HepG2 (cell line): ENCODE results near the gene WWP2. TPM values are rescaled to one million over a fixed set of nuclear protein-coding genes. Genes with fewer than 3 reads are reported as not detected.

Source experiments
- HIVEP1 ChIP-seq: sonication (generic); formaldehyde crosslinking; IDR thresholded peaks from 2 replicates; pipeline ENCODE4 v1.4.0; 2020; ENCODE audit warnings: mild to moderate bottlenecking, missing genetic modification reagents
- IKZF4 ChIP-seq: sonication (generic); formaldehyde crosslinking; IDR thresholded peaks from 2 replicates; pipeline ENCODE4 v1.5.1; 2020; ENCODE audit warnings: borderline replicate concordance, mild to moderate bottlenecking, low read depth, missing genetic modification reagents; ENCODE audit errors: not compliant biosample characterization
- KDM5A ChIP-seq: fragments of 200-600 bp; sonication (generic); IDR thresholded peaks from 2 replicates; pipeline ENCODE4 v1.7.0; 2018; ENCODE audit warnings: antibody characterized with exemption, mild to moderate bottlenecking, low read length, borderline replicate concordance
- MIER2 ChIP-seq: IDR thresholded peaks from 2 replicates; pipeline ENCODE4 v1.6.1; 2016; ENCODE audit warnings: missing biosample characterization, missing genetic modification reagents
- NKX3-1 ChIP-seq: sonication (generic); formaldehyde crosslinking; IDR thresholded peaks from 2 replicates; pipeline ENCODE4 v1.5.0; 2020; ENCODE audit warnings: missing genetic modification reagents
- NR2C2 ChIP-seq: sonication (generic); formaldehyde crosslinking; IDR thresholded peaks from 2 replicates; pipeline ENCODE4 v1.4.0; 2020; ENCODE audit warnings: missing genetic modification reagents, mild to moderate bottlenecking, moderate library complexity, borderline replicate concordance
- SRSF1 ChIP-seq: fragments of 200-400 bp; formaldehyde crosslinking; optimal IDR thresholded peaks from 2 replicates; pipeline ENCODE3; 2017; ENCODE audit warnings: mild to moderate bottlenecking, low read depth, low read length, moderate library complexity
- ZBTB7A ChIP-seq: sonication (generic); formaldehyde crosslinking; IDR thresholded peaks from 2 replicates; pipeline ENCODE4 v1.8.0; 2022; ENCODE audit warnings: mild to moderate bottlenecking, missing genetic modification reagents
- ZNF292 ChIP-seq: sonication (generic); formaldehyde crosslinking; IDR thresholded peaks from 2 replicates; pipeline ENCODE4 v1.8.1; 2022; ENCODE audit warnings: mild to moderate bottlenecking, low read depth, missing genetic modification reagents, borderline replicate concordance
- ZNF382 ChIP-seq: sonication (generic); formaldehyde crosslinking; IDR thresholded peaks from 2 replicates; pipeline ENCODE4 v1.5.0; 2020; ENCODE audit warnings: missing genetic modification reagents, mild to moderate bottlenecking, borderline replicate concordance
- ZNF660 ChIP-seq: sonication (generic); formaldehyde crosslinking; IDR thresholded peaks from 2 replicates; pipeline ENCODE4 v1.5.1; 2020; ENCODE audit warnings: mild to moderate bottlenecking, low read depth, missing genetic modification reagents, borderline replicate concordance
- ZNF878 ChIP-seq: sonication (generic); formaldehyde crosslinking; IDR thresholded peaks from 2 replicates; pipeline ENCODE4 v1.8.1; 2023; ENCODE audit warnings: mild to moderate bottlenecking, missing genetic modification reagents, moderate library complexity
- ZSCAN20 ChIP-seq: sonication (generic); formaldehyde crosslinking; IDR thresholded peaks from 2 replicates; pipeline ENCODE4 v1.4.0; 2020; ENCODE audit warnings: missing genetic modification reagents, mild to moderate bottlenecking, borderline replicate concordance
- polyA plus RNA-seq, 8 experiments: library from polyadenylated mRNA; depleted of rRNA in 3 of 8; stranded (reverse) in 7 of 8; unstranded in 1 of 8; fragments of >200 nt; fragmentation: Illumina TruSeq in 4 of 8; extraction: Trizol in 4 of 8; gene quantifications; 2 replicates each; pipeline versions ENCODE4 v1.2.1 to v1.2.3, GENCODE V29; 2011 to 2016; ENCODE audit warnings: low read depth in 4 of 8, missing spikeins in 1 of 8, mixed read lengths in 1 of 8; ENCODE audit not compliant: insufficient read depth in 1 of 8
- total RNA-seq, 5 experiments: library from RNA; depleted of rRNA; stranded (reverse); fragments of >200 nt; fragmentation: Illumina TruSeq; extraction: Trizol; gene quantifications; 2 replicates each; pipeline ENCODE4 v1.2.3, GENCODE V29; 2016; ENCODE audit warnings: low read depth in 1 of 5
- TF ChIP-seq, protein P1 (sequence below): sonication (generic); formaldehyde crosslinking; IDR thresholded peaks from 2 replicates; pipeline ENCODE4 v1.4.0; 2020; ENCODE audit warnings: mild to moderate bottlenecking, missing genetic modification reagents
- TF ChIP-seq, protein P2 (sequence below): sonication (generic); formaldehyde crosslinking; IDR thresholded peaks from 2 replicates; pipeline ENCODE4 v1.4.0; 2020; ENCODE audit warnings: missing genetic modification reagents, borderline replicate concordance
- TF ChIP-seq, protein P3 (sequence below): sonication (generic); formaldehyde crosslinking; IDR thresholded peaks from 2 replicates; pipeline ENCODE4 v1.4.0; 2020; ENCODE audit warnings: missing genetic modification reagents
- TF ChIP-seq, protein P4 (sequence below): IDR thresholded peaks from 2 replicates; pipeline ENCODE4 v1.6.1; 2016; ENCODE audit warnings: missing genetic modification reagents, missing compliant biosample characterization

WWP2 gene
- total and polyA plus RNA-seq, 2 of the 13 experiments (the other 11 are each of a cell fraction or from before 2014, with no cell fraction given) = 11.4 to 28.2 TPM

DNA sequence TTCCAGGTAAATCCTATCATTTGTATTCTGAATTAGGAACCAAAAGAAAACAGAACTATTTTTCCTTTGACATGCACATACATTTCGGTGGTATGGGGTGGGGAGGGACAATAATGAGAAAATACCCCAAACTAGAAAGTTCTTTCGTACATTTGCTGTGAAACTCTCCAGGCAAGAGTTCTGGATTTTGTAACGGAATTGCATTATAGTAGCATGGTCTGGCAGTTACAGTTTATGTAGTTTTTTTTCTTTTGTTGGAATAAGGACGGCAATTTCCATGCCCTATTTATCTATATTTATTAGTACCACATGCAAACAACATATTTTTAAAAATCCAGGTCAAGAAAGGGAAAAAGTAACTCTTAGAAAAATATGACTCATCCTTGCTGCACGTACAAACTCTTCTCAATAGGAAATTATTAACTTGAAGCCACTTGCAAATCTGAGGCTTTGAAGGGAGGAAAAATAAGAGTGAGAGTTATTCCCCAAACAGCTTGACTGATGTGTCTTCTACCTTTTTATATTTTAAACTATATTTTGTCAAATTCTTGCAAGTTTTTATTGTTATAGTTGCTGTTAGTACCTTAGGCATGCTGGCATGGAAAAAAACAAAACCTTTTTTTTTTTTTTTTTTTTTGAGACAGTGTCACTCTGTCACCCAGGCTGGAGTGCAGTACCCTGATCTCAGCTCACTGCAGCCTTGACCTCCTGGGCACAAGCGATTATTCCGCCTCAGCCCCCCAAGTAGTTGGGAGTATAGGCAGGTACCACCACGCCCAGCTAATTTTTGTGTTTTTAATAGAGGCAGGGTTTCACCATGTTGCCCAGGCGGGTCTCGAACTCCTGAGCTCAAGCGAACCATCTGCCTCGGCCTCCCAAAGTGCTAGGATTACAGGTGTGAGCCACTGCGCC is 69.3 kb downstream of the WWP2 start (continued):
- TF ChIP-seq, protein P1, sequence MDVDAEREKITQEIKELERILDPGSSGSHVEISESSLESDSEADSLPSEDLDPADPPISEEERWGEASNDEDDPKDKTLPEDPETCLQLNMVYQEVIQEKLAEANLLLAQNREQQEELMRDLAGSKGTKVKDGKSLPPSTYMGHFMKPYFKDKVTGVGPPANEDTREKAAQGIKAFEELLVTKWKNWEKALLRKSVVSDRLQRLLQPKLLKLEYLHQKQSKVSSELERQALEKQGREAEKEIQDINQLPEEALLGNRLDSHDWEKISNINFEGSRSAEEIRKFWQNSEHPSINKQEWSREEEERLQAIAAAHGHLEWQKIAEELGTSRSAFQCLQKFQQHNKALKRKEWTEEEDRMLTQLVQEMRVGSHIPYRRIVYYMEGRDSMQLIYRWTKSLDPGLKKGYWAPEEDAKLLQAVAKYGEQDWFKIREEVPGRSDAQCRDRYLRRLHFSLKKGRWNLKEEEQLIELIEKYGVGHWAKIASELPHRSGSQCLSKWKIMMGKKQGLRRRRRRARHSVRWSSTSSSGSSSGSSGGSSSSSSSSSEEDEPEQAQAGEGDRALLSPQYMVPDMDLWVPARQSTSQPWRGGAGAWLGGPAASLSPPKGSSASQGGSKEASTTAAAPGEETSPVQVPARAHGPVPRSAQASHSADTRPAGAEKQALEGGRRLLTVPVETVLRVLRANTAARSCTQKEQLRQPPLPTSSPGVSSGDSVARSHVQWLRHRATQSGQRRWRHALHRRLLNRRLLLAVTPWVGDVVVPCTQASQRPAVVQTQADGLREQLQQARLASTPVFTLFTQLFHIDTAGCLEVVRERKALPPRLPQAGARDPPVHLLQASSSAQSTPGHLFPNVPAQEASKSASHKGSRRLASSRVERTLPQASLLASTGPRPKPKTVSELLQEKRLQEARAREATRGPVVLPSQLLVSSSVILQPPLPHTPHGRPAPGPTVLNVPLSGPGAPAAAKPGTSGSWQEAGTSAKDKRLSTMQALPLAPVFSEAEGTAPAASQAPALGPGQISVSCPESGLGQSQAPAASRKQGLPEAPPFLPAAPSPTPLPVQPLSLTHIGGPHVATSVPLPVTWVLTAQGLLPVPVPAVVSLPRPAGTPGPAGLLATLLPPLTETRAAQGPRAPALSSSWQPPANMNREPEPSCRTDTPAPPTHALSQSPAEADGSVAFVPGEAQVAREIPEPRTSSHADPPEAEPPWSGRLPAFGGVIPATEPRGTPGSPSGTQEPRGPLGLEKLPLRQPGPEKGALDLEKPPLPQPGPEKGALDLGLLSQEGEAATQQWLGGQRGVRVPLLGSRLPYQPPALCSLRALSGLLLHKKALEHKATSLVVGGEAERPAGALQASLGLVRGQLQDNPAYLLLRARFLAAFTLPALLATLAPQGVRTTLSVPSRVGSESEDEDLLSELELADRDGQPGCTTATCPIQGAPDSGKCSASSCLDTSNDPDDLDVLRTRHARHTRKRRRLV (CRISPR knock-in tag) = no peak
- no peak for TF ChIP-seq ZNF292
- TF ChIP-seq KDM5A = peak; percentile 63; the same call in 1 of the 2 replicates
- TF ChIP-seq, protein P2, sequence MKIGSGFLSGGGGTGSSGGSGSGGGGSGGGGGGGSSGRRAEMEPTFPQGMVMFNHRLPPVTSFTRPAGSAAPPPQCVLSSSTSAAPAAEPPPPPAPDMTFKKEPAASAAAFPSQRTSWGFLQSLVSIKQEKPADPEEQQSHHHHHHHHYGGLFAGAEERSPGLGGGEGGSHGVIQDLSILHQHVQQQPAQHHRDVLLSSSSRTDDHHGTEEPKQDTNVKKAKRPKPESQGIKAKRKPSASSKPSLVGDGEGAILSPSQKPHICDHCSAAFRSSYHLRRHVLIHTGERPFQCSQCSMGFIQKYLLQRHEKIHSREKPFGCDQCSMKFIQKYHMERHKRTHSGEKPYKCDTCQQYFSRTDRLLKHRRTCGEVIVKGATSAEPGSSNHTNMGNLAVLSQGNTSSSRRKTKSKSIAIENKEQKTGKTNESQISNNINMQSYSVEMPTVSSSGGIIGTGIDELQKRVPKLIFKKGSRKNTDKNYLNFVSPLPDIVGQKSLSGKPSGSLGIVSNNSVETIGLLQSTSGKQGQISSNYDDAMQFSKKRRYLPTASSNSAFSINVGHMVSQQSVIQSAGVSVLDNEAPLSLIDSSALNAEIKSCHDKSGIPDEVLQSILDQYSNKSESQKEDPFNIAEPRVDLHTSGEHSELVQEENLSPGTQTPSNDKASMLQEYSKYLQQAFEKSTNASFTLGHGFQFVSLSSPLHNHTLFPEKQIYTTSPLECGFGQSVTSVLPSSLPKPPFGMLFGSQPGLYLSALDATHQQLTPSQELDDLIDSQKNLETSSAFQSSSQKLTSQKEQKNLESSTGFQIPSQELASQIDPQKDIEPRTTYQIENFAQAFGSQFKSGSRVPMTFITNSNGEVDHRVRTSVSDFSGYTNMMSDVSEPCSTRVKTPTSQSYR (CRISPR knock-in tag) = no peak
- TF ChIP-seq IKZF4 (CRISPR knock-in tag) = no peak
- TF ChIP-seq MIER2 (CRISPR knock-in tag) = no peak
- no peak; the same call in 1 of the 2 replicates for TF ChIP-seq NR2C2 (CRISPR knock-in tag)
- TF ChIP-seq, protein P3, sequence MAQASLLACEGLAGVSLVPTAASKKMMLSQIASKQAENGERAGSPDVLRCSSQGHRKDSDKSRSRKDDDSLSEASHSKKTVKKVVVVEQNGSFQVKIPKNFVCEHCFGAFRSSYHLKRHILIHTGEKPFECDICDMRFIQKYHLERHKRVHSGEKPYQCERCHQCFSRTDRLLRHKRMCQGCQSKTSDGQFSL (CRISPR knock-in tag) = no peak
- TF ChIP-seq ZNF878 (CRISPR knock-in tag) = no peak
- no peak; the same call in 1 of the 2 replicates for TF ChIP-seq ZSCAN20 (CRISPR knock-in tag)
- TF ChIP-seq ZNF382 (CRISPR knock-in tag) = no peak
- TF ChIP-seq HIVEP1 = no peak
- no peak for TF ChIP-seq SRSF1
- TF ChIP-seq NKX3-1 (CRISPR knock-in tag) = no peak
- TF ChIP-seq, protein P4, sequence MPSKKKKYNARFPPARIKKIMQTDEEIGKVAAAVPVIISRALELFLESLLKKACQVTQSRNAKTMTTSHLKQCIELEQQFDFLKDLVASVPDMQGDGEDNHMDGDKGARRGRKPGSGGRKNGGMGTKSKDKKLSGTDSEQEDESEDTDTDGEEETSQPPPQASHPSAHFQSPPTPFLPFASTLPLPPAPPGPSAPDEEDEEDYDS (CRISPR knock-in tag) = no peak
- TF ChIP-seq ZNF660 = no peak
- TF ChIP-seq ZBTB7A (CRISPR knock-in tag) = no peak
